Measurements from ENCODE around the gene RMC1. TPM values are rescaled to one million over a fixed set of nuclear protein-coding genes. Genes with fewer than 3 reads are reported as not detected.

Gene RMC1
- total RNA-seq, 1 donor from 2014 or later, result 31.6 TPM

DNA sequence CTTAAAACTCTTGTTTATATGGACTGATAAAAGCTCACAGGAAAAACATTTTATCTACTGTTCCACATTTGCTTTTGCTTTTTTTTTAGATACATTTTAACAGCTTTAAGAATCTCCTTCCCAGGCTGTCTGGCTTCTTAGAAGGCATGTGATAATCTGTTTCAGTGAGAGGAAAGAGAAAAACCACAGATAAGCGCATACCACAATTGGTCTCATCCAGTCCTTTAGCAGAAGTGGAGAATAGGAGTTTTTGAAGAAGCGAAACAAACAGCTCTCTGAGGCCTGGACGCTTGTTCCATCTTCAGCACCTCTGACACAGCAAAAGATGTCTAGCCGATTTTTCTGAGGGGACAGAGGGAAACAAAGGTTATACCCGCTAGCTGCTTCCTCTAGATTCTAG is 37.6 kb downstream of the RMC1 start:
- H4K20me1 ChIP-seq (ENCODE audit: low read depth), result no peaks in the 10 kb centered on the region
- Mint-ChIP-seq H3K9me3 (no peaks in the 10 kb centered on the region), H3K27ac (no peak overlapping the region), H3K27me3 (ENCODE audit: insufficient read depth, low read depth) (peaks cover 5% of the 10 kb centered on the region), H3K4me1 (no peaks in the 10 kb centered on the region), H3K4me3 (no peak overlapping the region), H3K36me3 (peaks cover 32% of the 10 kb centered on the region)
- H3K4me3 ChIP-seq, result no peak overlapping the region
- H3K9me3 ChIP-seq (ENCODE audit: low read depth), result no peaks in the 10 kb centered on the region
- TF ChIP-seq EZH2 (IDR thresholded peaks at IDR 0.05) (no peak), EZH2phosphoT487 (IDR thresholded peaks at IDR 0.05) (no peak), CTCF (IDR thresholded peaks at IDR 0.05) (no peak)
- no peaks in the 10 kb centered on the region for H3K27me3 ChIP-seq
- DNase-seq (ENCODE audit: low spot score), result no peak
- H3K4me2 ChIP-seq, result no peak overlapping the region
- no peaks in the 10 kb centered on the region for H3K4me1 ChIP-seq
- H2AFZ ChIP-seq (replicated peaks), result no peak overlapping the region
- H3K27ac ChIP-seq, result no peak overlapping the region
- H3K36me3 ChIP-seq, result no peaks in the 10 kb centered on the region
- no peaks in the 10 kb centered on the region for H3K79me2 ChIP-seq (ENCODE audit: low read depth)
- H3K9ac ChIP-seq, result no peak overlapping the region
- H3F3A ChIP-seq (ENCODE audit: low read depth), result no peaks in the 10 kb centered on the region

- H3K4me2 ChIP-seq, result no peak overlapping the region
- Mint-ChIP-seq H3K27me3 (ENCODE audit: insufficient read depth, low read depth) (peaks cover 5% of the 10 kb centered on the region), H3K4me1 (no peaks in the 10 kb centered on the region), H3K9me3 (no peaks in the 10 kb centered on the region), H3K4me3 (no peak overlapping the region), H3K27ac (no peak overlapping the region), H3K36me3 (peaks cover 30% of the 10 kb centered on the region)
- TF ChIP-seq CTCF (IDR thresholded peaks at IDR 0.05) (no peak), EZH2 (IDR thresholded peaks at IDR 0.05) (no peak), EZH2phosphoT487 (IDR thresholded peaks at IDR 0.05) (no peak)
- H3K9ac ChIP-seq, result peak overlapping the region; percentile 1
- no peak overlapping the region for H3K4me3 ChIP-seq
- no peak overlapping the region for H2AFZ ChIP-seq (replicated peaks)
- no peaks in the 10 kb centered on the region for H3K4me1 ChIP-seq
- DNase-seq (ENCODE audit: low spot score), result no peak
- no peaks in the 10 kb centered on the region for H3K27me3 ChIP-seq
- H4K20me1 ChIP-seq (ENCODE audit: low read depth), result no peaks in the 10 kb centered on the region
- H3K79me2 ChIP-seq (ENCODE audit: low read depth), result no peaks in the 10 kb centered on the region
- no peak overlapping the region for H3K27ac ChIP-seq
- H3F3A ChIP-seq (ENCODE audit: low read depth), result no peaks in the 10 kb centered on the region
- no peaks in the 10 kb centered on the region for H3K36me3 ChIP-seq
- no peaks in the 10 kb centered on the region for H3K9me3 ChIP-seq (ENCODE audit: low read depth)
Measured at GRCh38 chr18:23541349-23542093, 38.2 kb downstream of the RMC1 start.

- Histone ChIP-seq H3K36me3 (no peaks in the 10 kb centered on the region), H3K79me2 (ENCODE audit: low read depth) (no peaks in the 10 kb centered on the region), H3K27ac (no peak overlapping the region), H4K20me1 (ENCODE audit: low read depth) (no peaks in the 10 kb centered on the region), H3K9ac (no peak overlapping the region), H3K4me2 (no peak overlapping the region), H3K27me3 (no peaks in the 10 kb centered on the region), H3F3A (ENCODE audit: low read depth) (no peaks in the 10 kb centered on the region), H3K9me3 (ENCODE audit: low read depth) (no peaks in the 10 kb centered on the region), H3K4me1 (no peaks in the 10 kb centered on the region), H2AFZ (replicated peaks) (no peak overlapping the region), H3K4me3 (no peak overlapping the region)
- Mint-ChIP-seq H3K27ac (no peak overlapping the region), H3K9me3 (no peaks in the 10 kb centered on the region), H3K27me3 (ENCODE audit: insufficient read depth, low read depth) (peaks cover 5% of the 10 kb centered on the region), H3K4me1 (no peaks in the 10 kb centered on the region), H3K4me3 (no peak overlapping the region), H3K36me3 (peaks cover 29% of the 10 kb centered on the region)
- no peak for DNase-seq (ENCODE audit: low spot score)
- TF ChIP-seq EZH2phosphoT487 (IDR thresholded peaks at IDR 0.05) (no peak), EZH2 (IDR thresholded peaks at IDR 0.05) (no peak), CTCF (IDR thresholded peaks at IDR 0.05) (no peak)
Measured at GRCh38 chr18:23542461-23542860, 39.1 kb downstream of the RMC1 start.
